NCI-H1930 (cell line): Measurements from ENCODE around the gene CCL2.

Experiments used
- DNase-seq, 2 experiments: peaks; one replicate each; lab custom pipeline; 2025; lab: John Stamatoyannopoulos, UW

The CCL2 gene

DNA sequence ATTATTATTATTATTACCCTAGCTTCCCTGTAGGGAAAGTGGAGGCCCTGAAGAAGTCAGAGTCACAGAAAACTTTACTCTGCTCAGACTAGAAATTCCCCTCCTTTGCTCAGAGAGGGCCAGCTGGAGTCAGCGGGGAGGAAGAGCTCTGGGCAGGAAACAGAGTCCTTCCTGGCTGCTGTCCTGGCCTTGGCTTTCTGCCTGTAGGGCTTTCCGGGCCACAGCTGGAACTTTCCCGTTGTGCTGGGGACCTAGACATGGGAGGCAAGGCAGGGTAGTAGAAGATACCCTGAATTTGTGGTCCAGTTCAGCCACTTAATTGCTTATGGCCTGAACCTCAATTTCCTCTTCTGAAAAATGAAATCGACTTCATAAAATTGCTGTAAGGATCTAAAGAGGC is 14.0 kb upstream of the CCL2 start:
- no peak for DNase-seq

DNA sequence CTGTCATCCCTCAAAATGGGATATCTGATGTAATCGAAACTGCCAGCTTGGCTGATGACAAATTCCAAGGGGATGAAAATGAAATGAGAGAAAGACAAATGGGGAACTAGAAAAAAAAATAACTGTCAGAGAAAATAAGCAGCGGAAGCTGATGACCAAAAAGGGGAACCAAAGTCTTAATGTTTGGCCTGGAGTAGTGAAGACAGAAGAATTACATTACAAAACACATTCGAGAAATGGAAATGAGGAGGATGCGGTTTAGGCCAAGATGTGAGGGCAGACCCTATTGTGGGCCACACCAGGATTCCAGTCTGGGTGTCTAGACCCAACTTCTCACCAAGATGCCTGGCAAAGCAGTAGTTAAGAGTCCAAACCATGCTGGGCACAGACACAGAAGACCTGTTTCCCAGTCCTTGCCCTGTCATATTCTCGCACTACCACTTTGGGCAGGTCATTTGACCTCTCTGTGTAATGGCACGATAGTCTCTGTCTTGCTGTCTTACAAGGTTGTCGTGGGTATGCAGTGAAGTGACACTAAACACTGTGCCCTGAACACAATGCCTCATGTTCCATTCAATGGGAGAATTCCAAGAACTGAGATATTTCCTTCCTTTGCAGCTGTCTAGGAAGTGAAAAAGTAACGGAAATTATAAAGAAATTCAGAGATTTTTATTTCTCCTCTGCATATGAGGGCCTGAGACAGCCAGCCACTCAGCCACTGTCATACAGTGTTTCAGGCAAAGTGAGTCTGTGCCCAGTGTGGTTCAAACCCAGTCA is 12.3 kb upstream of the CCL2 start:
- DNase-seq, result no peak

DNA sequence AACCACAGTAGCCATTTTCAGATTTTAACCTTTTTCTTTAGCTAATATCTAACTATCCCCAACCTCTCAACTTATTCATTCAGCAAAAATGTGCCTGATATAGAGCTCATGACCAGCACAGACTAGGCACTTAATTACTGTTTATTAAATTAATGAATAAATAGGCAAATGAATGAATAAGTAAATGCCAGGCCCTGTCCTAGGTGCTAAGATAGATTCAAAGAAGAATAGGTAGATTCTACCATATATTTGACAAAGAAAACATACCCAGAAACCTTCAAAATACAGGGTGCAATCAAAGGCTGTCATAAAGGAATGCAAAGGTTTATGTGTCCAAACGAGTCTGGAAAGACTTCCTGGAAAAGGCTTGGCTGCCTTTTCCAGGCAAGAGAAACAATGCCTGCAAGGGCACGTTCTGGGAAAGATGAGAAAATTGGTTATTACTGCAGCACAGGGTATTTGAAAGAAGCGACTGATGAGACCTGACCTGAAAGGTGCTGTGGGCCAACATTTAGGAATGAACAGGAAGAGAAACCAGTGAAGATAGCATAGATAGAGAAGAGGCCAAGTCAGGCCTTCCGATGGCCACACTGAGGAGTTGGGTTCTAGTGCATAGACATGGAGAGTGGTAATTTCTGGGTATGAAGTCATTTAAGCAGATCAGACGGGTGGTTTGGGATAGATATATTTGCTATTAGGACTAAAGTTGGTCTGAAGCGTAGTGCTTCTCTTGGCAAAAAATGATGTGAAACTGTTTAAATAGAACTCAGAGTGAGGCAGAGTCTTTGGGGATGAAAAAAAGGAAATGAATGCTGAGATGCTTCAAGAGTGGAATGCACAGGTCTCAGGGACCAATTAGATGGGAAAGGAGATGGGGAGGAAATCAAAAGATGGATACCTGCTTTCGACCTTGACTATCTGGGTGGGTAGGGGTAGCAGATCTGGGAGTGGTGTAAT is 11.4 kb upstream of the CCL2 start:
- DNase-seq, result no peak

DNA sequence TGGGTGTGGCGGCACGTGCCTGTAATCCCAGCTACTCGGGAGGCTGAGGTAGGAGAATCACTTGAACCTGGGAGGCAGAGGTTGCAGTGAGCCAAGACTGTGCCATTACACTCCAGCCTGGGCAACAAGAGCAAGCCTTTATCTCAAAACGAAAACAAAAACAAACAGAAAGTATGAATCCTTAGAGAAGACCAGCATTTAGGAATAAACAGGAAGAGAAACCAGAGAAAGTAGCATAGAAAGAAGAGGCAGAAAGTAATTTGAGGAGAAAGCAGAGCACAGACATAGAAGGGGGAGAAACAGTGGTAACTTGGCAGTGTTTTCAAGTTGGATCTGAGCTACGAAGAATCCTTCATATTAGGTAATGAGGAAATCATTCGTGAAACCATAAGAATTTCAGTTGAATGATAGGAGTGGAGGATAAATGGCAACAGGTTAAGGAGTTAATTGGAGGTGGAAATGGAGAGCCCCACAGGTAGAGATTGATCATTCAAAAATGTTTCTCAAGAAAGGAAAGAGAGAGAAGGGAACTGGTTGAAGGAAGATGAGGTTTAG is 9.7 kb upstream of the CCL2 start:
- DNase-seq, result no peak

DNA sequence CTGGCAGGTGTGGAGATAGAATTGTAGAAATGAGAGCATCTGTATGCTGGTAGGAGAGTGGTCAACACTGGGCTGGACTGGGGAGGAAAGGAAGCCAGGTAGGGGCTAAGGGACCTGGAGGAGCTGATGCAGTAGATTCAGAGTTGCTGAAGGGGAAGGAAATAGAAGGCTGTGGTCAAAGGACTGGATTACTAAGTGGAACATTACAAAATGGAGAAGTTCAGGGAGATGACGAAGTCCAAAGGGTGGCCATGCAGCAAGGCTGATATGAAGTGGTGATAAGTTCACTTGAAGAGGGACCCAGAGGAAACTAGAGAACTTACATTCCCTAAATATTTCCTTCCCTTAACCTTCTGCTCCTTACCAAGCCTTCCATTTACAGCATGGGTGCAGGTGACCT is 8.6 kb upstream of the CCL2 start:
- no peak for DNase-seq

DNA sequence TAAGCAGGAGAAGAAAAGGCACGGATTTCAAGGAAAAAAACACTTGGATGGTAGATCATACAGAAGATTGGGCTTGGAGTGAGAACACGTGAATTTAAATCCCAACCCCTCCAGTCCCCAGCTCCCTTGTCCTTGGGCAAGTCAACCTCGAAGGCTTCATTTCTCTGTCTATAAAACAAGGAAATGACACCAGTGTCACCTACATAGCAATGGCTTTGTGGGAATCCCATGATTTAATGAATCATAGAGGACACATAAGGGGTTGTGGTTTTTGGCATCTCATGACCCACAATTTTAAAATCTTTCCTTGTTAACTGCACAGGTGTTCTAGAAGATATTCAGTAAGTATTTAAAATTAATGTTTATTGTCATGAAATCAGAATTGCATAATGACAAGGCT is 8.2 kb upstream of the CCL2 start:
- DNase-seq, result no peak

DNA sequence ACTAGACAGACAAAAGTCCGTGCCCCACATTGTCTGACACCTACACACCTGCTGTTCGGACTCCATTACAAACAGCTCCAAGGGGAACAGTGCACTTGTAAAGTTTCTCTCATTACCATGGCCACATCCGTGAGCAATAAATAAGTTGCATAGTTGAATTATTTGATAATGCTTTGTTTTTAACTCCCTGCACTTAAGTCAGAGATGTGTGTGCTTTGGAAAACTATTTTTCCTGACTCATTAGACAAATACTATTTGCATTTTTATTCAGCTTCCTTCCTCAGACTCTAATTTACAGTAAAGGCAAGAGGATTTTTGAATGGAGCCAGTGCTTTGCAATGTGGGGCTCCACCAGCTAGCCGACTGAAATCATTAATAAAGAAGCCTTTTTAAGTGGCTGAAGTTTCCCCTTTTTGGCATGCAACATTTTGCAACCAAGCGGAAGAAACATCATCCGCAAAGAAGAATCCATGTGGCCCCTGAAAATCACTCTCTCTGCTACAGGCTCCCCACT is 6.5 kb upstream of the CCL2 start:
- no peak for DNase-seq

DNA sequence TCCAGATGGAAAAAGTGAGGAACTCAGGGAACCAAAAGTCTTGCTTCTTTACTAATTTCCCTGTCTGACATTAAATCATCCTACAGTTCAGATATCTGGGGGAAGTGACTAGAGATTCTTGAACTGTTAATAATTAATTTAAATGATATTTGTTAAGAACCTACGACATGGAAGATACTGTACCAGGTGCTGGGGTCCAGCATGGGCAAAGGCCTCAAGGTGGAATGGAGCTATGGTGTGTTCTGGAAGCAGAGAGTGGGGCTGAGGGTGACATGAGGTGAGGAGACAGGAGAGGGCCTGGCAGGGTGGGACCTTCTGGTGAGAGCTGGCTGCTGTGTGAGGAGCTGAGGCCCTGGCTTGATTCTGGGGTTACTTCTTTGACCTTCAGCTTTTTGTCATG is 6.0 kb upstream of the CCL2 start:
- no peak for DNase-seq

DNA sequence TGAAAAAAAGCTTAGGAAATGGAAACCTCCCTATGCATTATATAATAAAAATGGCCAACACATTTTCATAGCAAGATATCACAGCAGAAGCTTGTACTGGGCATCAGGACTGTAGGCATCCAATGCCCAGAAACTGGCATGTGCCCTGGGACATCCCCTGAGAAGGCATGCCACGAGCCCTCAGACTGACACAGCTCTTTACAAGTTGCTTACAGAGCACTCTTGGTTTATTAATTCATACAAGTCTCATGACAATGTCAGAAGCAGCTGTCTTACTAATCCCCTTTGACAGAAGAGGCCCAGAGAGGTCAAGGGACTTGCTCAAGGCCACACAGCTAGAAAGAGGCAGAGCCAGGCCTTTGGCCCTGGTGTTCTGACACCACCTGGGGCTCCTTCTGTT is 5.6 kb upstream of the CCL2 start:
- DNase-seq, result no peak

DNA sequence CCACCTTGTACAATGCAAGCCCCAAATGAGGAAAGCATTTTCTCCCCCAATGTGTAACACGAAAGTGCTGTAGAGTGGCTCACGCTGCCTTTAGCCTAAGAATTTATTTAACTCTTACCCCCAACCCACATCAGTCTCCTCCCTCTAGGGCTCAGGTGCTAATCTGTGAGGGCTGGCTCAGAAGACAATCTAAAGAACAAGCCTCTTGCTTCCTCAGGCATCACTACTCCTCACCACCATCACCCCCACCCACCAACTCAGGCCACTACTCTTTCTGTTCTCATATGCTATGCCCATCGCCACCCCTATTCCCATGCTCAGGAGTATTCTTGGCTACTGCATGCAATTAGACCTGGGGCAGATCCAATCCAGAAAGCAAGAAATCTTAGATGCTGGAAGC is 3.9 kb upstream of the CCL2 start:
- DNase-seq, result no peak

DNA sequence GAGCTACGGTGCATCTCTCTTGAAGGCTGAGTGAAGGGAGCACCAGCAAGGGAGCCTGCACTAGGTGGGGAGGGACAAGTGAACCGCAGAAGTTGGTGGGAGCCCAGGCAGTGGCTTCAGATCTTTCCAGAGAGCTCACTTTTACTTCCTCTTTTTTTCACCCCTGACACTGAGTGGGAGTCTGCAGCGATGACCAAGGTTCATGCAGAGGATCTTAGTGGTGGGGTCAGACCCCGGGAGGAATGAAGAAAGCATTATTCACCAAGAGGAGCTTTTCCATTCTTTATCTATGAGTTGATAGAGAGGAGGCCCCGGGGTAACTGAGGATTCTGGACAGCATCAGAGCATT is 3.0 kb upstream of the CCL2 start:
- no peak for DNase-seq

DNA sequence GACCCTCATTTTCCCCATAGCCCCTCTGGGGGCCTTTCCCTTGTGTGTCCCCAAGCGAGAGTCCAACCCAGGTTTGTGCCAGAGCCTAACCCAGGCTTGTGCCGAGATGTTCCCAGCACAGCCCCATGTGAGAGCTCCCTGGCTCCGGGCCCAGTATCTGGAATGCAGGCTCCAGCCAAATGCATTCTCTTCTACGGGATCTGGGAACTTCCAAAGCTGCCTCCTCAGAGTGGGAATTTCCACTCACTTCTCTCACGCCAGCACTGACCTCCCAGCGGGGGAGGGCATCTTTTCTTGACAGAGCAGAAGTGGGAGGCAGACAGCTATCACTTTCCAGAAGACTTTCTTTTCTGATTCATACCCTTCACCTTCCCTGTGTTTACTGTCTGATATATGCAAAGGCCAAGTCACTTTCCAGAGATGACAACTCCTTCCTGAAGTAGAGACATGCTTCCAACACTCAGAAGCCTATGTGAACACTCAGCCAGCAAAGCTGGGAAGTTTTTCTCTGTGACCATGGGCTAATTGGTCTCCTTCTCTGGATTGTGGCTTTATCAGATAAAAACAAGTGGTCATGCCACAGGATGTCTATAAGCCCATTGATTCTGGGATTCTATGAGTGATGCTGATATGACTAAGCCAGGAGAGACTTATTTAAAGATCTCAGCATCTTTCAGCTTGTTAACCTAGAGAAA is 2.5 kb upstream of the CCL2 start:
- no peak for DNase-seq

DNA sequence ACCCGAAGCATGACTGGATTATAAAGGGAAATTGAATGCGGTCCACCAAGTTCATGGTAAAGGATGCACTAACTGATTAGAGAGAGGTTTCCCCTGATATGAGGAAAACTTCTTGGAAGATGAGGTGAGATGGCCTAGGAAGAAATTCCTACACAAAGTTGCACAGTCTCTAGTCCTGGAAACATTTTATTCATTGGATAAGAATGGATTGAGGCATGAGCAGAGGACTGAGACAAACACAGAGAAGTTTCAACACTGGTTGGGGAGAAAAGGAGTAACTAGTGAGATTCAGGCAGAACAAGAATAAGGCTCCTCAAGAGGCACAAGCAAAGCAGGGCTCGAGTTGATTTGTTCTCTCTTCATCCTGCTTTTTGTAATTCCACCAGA is 2.0 kb upstream of the CCL2 start:
- DNase-seq, result no peak

DNA sequence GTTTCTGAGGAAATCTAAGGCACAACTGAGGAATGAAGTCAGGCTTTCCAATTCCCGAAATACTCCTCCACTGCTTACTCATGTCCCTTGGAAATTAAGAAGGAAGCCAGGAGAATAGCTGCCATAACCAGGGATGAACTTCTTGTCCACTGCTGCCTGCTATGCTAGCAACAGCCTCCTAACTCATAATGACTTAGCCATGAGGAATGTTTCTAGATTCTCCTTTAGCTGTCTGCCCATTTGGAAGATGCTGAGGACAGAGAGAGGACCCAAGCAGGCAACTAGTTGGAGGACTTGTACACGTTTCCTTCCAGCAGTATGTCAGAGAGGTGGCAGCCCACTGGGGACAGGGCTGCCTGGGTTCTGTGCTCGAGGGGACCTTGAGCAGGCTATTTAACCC is 939 bp upstream of the CCL2 start:
- no peak for DNase-seq

DNA sequence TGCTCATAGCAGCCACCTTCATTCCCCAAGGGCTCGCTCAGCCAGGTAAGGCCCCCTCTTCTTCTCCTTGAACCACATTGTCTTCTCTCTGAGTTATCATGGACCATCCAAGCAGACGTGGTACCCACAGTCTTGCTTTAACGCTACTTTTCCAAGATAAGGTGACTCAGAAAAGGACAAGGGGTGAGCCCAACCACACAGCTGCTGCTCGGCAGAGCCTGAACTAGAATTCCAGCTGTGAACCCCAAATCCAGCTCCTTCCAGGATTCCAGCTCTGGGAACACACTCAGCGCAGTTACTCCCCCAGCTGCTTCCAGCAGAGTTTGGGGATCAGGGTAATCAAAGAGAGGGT is 272 bp downstream of the CCL2 start:
- no peak for DNase-seq

DNA sequence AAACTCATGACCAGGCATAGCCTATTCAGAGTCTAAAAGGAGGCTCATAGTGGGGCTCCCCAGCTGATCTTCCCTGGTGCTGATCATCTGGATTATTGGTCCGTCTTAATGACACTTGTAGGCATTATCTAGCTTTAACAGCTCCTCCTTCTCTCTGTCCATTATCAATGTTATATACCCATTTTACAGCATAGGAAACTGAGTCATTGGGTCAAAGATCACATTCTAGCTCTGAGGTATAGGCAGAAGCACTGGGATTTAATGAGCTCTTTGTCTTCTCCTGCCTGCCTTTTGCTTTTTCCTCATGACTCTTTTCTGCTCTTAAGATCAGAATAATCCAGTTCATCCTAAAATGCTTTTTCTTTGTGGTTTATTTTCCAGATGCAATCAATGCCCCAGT is 756 bp downstream of the CCL2 start:
- DNase-seq, result no peak

DNA sequence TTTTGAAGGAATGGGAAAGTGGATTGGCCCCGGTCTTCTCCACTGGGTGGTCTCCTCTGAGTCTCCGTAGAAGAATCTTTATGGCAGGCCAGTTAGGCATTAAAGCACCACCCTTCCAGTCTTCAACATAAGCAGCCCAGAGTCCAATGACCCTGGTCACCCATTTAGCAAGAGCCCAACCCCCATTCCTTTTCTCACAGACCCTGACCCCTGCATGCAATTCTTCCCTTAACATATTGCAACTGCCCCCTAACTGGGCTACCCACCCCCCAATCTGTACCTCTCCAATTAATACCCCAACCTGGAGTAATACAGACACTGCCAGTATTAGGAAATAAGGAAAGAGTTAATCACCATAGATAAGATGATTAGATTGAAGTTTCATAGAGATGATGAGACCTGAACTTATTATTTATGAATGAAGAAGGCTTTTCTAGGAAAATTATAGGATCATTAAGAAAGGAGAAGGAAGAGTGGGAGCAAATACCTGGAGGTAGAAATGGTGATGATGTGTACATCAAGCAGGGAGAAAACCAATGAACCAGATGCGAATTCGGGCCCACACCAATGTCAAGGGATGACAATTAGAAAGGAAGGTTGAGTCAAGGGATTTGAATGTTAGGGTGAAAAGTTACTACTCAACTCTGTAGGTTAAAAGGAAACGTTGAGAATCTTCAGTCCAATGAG is 2.4 kb downstream of the CCL2 start:
- no peak for DNase-seq

DNA sequence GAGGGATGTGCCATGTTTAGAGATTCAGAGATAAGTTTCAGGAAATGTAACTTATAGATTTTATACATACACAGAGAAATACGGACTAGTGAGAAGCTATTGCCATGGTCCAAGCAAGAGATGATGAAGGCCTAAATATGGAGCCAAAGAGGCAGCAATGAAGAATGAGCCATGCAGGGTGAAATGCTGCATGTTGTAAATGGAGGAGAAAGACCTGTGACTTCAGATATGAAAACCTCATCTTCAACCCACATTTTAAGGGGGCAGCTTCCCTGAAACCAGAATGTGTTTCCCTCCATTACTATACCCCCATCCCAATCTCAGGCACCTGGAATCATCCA is 2.9 kb downstream of the CCL2 start:
- DNase-seq, result no peak

DNA sequence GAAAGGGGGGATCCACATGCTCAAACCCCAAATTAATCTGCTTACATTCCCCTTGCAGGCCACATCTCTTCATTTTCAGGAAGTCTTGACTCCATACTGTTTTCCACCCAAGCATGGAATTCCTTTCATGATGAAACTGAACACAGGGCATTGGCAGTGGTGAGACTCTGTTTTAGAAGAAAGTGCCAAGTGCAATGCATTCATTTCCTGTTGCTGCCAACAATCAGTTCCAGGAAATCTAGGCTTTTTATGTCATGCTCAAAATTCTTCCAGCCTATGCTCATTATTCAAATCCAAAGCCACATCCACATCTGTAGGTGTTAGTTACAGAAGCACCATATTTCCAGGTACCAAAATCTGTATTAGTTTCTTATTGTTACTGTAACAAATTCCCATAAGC is 4.1 kb downstream of the CCL2 start:
- DNase-seq, result no peak

DNA sequence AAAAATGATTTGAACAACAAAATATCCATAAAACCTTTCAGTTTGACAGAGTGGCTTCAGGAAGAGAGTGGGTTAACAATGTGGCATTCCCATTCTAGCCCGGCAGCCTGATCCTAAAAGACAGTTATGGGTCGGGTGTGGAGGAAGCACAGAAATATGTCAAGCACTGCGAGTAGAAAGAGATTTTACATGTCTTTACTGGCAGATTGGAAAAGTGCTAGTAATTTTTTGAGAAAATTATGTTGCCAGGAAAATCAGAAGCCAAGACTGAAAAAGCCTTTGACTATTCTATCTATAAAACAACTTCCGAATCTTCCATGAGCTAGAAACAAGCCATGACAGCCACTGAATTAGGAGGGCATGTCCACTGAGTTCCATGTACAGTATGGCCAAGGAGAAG is 5.8 kb downstream of the CCL2 start:
- no peak for DNase-seq

DNA sequence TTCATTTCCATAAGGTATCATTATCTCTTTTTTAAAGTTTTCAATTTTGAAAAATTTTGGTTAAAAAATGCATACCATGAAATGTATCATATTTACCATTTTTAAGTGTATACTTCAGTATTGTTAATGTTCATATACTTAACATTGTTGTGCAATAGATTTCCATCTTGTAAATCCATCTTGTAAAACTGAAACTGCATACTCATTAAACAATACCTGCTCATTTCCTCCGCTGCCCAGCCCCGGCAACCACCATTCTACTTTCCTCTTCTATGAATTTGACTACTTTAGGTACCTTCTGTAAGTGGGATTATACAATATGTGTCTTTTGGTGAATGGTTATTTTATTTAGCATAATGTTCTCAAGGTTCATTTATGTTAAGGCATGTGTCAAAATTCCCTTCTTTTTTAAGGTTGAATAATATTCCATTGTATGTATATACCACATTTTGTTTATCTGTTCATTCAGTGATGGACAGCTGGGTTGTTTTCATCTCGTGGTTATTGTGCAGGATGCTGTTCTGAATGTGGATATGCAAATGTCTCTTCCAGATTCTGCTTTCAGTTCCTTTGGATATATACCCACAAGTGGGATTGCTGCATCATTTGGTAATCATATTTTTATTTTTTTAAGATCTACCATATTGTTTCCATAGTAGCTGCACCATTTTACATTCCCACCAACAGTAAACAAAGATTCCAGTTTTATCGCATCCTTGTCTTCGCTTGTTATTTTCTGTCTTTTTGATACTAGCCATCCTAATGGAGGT is 6.7 kb downstream of the CCL2 start:
- DNase-seq, result no peak
